ENCODE results near the gene TEPSIN.

TEPSIN gene

GRCh38 chr17:81218459-81218858, 20.4 kb downstream of the TEPSIN start:
- DNase-seq = no peak

GRCh38 chr17:81217491-81217890, 21.4 kb downstream of the TEPSIN start:
- no peak for DNase-seq

GRCh38 chr17:81213978-81214377, 24.9 kb downstream of the TEPSIN start:
- DNase-seq = no peak

- DNase-seq = no peak
Observed at GRCh38 chr17:81212365-81212764, 26.5 kb downstream of the TEPSIN start.

- no peak for DNase-seq
Observed at GRCh38 chr17:81210868-81211267, 28.0 kb downstream of the TEPSIN start.

- DNase-seq = no peak
Observed at GRCh38 chr17:81210466-81210865, 28.4 kb downstream of the TEPSIN start.

- DNase-seq = no peak
Observed at GRCh38 chr17:81209141-81209540, 29.7 kb downstream of the TEPSIN start.

- no peak for DNase-seq
Observed at GRCh38 chr17:81208651-81209050, 30.2 kb downstream of the TEPSIN start.

- DNase-seq = no peak
Observed at GRCh38 chr17:81207610-81208581, 31.0 kb downstream of the TEPSIN start.

GRCh38 chr17:81206657-81207056, 32.2 kb downstream of the TEPSIN start:
- no peak for DNase-seq

GRCh38 chr17:81206166-81206565, 32.7 kb downstream of the TEPSIN start:
- no peak for DNase-seq

- DNase-seq = no peak
Observed at GRCh38 chr17:81204578-81204977, 34.3 kb downstream of the TEPSIN start.

GRCh38 chr17:81203136-81203535, 35.7 kb downstream of the TEPSIN start:
- DNase-seq = no peak

GRCh38 chr17:81202318-81202717, 36.5 kb downstream of the TEPSIN start:
- DNase-seq = no peak

- peak; percentile 40 for DNase-seq
Observed at GRCh38 chr17:81200695-81201580, 37.9 kb downstream of the TEPSIN start.

- no peak for DNase-seq
Observed at GRCh38 chr17:81200201-81200600, 38.7 kb downstream of the TEPSIN start.

- DNase-seq = no peak
Observed at GRCh38 chr17:81199482-81199830, 39.4 kb downstream of the TEPSIN start.

- DNase-seq = no peak
Observed at GRCh38 chr17:81198826-81199481, 39.9 kb downstream of the TEPSIN start.

- no peak for DNase-seq
Observed at GRCh38 chr17:81197831-81198490, 40.9 kb downstream of the TEPSIN start.

GRCh38 chr17:81197409-81197795, 41.5 kb downstream of the TEPSIN start:
- no peak for DNase-seq

GRCh38 chr17:81196505-81197408, 42.1 kb downstream of the TEPSIN start:
- no peak for DNase-seq
